HEK293T (cell line): ENCODE results near the gene ANTXR1.

Experiments used
- CTCF ChIA-PET: fragments of 350-600 bp; formaldehyde crosslinking; extraction: SDS; loops from one replicate; lab custom pipeline; 2021; ENCODE audit warnings: antibody characterized with exemption, inconsistent platforms; lab: Yijun Ruan, JAX
- POLR2A ChIA-PET: fragments of 350-600 bp; formaldehyde crosslinking; extraction: SDS; loops from one replicate; lab custom pipeline; 2020; ENCODE audit warnings: antibody characterized with exemption, inconsistent platforms; lab: Yijun Ruan, JAX
- DNase-seq: peaks from one replicate; pipeline ENCODE4 v3.0.0; 2012; ENCODE audit warnings: mixed read lengths; ENCODE audit errors: extremely low spot score
- ARNT ChIP-seq: fragments of 450-650 bp; IDR thresholded peaks from 2 replicates; pipeline ENCODE4 v1.6.1; 2017; ENCODE audit warnings: mild to moderate bottlenecking
- BHLHE40 ChIP-seq: fragments of 450-650 bp; IDR thresholded peaks from 2 replicates; pipeline ENCODE4 v1.6.1; 2016; ENCODE audit warnings: mild to moderate bottlenecking, moderate library complexity, borderline replicate concordance
- CTBP1 ChIP-seq: fragments of 450-650 bp; IDR thresholded peaks from 2 replicates; pipeline ENCODE4 v1.6.1; 2016; ENCODE audit warnings: borderline replicate concordance
- ELF4 ChIP-seq: fragments of 450-650 bp; IDR thresholded peaks from 2 replicates; pipeline ENCODE4 v1.6.1; 2017; ENCODE audit warnings: antibody characterized with exemption
- FOXA1 ChIP-seq: fragments of 450-650 bp; IDR thresholded peaks from 2 replicates; pipeline ENCODE4 v1.6.1; 2016; ENCODE audit warnings: mild to moderate bottlenecking
- FOXK2 ChIP-seq: fragments of 450-650 bp; IDR thresholded peaks from 2 replicates; pipeline ENCODE4 v1.6.1; 2016; ENCODE audit warnings: mild to moderate bottlenecking
- FOXM1 ChIP-seq: fragments of 450-650 bp; IDR thresholded peaks from 2 replicates; pipeline ENCODE4 v1.6.1; 2017; ENCODE audit warnings: mild to moderate bottlenecking, borderline replicate concordance
- HDGF ChIP-seq: fragments of 450-650 bp; IDR thresholded peaks from 2 replicates; pipeline ENCODE4 v1.6.1; 2017; ENCODE audit warnings: antibody characterized with exemption, borderline replicate concordance
- L3MBTL2 ChIP-seq: fragments of 450-650 bp; conservative IDR thresholded peaks from 2 replicates; pipeline ENCODE4 v1.6.1; 2016; ENCODE audit warnings: mild to moderate bottlenecking
- LEF1 ChIP-seq: fragments of 450-650 bp; IDR thresholded peaks from 2 replicates; pipeline ENCODE4 v1.6.1; 2017; ENCODE audit warnings: mild to moderate bottlenecking, borderline replicate concordance
- NFRKB ChIP-seq: fragments of 450-650 bp; IDR thresholded peaks from 2 replicates; pipeline ENCODE4 v1.6.1; 2016; ENCODE audit warnings: mild to moderate bottlenecking, moderate library complexity
- SP1 ChIP-seq: fragments of 450-650 bp; IDR thresholded peaks from 2 replicates; pipeline ENCODE4 v1.6.1; 2017
- SUZ12 ChIP-seq: fragments of 450-650 bp; IDR thresholded peaks from 2 replicates; pipeline ENCODE4 v1.6.1; 2016; ENCODE audit warnings: mild to moderate bottlenecking
- TARDBP ChIP-seq: fragments of 450-650 bp; IDR thresholded peaks from 2 replicates; pipeline ENCODE4 v1.6.1; 2016
- ZNF384 ChIP-seq: fragments of 450-650 bp; IDR thresholded peaks from 2 replicates; pipeline ENCODE4 v1.6.1; 2016
- TF ChIP-seq, protein P1 (sequence below): fragments of 450-650 bp; IDR thresholded peaks from 2 replicates; pipeline ENCODE4 v1.6.1; 2016

The ANTXR1 gene

DNA sequence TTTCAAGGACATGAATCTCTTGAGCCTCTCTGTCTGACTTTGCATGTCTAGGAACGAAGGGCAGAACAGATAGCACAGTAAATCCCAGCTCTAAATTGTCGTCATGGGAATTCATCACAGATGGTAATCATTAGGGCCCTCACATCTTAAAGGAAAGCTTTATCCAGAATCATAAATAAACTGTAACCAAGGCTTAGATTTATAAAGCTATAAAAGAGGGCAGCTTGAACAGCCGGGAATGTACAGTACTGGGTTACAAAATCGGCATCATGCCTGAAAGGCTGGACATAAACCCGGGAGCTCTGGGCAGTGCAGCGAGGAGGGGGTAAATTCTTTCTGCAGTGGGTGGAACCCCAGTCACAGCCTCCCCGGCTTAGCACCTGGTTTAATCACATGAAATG lies 229.7 kb downstream of the ANTXR1 start:
- ChIA-PET POLR2A (interaction anchor here (1.3 kb wide), 1 partner anchor 20 kb away, joined by 3 read pairs; no protein-coding TSS in a partner anchor), CTCF (interaction anchor here (0.6 to 0.8 kb wide), 3 partner anchors 41 to 227 kb away, joined by 3 to 4 read pairs (median 3); no protein-coding TSS in a partner anchor)
- TF ChIP-seq FOXM1 (no peak), ELF4 (no peak), HDGF (no peak), CTBP1 (no peak), L3MBTL2 (no peak), ZNF384 (no peak), NFRKB (no peak), SP1 (no peak), SUZ12 (no peak), FOXA1 (no peak), ARNT (no peak), FOXK2 (no peak)
- TF ChIP-seq, protein P1, sequence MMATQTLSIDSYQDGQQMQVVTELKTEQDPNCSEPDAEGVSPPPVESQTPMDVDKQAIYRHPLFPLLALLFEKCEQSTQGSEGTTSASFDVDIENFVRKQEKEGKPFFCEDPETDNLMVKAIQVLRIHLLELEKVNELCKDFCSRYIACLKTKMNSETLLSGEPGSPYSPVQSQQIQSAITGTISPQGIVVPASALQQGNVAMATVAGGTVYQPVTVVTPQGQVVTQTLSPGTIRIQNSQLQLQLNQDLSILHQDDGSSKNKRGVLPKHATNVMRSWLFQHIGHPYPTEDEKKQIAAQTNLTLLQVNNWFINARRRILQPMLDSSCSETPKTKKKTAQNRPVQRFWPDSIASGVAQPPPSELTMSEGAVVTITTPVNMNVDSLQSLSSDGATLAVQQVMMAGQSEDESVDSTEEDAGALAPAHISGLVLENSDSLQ: no peak
- no peak for DNase-seq

DNA sequence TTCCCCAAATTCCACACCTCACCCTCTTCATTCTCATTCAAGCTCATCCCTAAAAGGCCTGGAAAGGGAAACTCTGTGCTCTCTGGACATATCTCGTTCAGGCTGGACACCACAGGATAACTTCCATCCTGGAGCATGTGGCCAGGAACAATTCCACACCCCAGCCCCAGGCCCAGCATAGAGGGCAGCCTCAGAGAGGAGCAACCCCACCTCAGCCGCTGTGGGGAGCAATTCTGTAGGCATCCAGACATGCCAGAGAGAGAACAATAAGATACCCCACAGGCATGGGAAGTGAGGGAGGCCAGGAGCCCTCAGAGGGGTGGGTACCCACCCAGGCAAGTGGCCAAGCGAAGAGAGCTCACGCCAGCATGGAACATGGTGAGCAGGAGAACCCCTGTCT lies 230.7 kb downstream of the ANTXR1 start:
- ChIA-PET POLR2A (interaction anchor here (1.3 kb wide), 1 partner anchor 19 kb away, joined by 3 read pairs; no protein-coding TSS in a partner anchor), CTCF (interaction anchor here (0.8 kb wide), 1 partner anchor 40 kb away, joined by 3 read pairs; no protein-coding TSS in a partner anchor)
- no peak for TF ChIP-seq NFRKB
- no peak for TF ChIP-seq L3MBTL2
- no peak for TF ChIP-seq ARNT
- TF ChIP-seq SUZ12: no peak
- no peak for TF ChIP-seq CTBP1
- no peak for TF ChIP-seq FOXM1
- TF ChIP-seq, protein P1: no peak
- no peak for DNase-seq

DNA sequence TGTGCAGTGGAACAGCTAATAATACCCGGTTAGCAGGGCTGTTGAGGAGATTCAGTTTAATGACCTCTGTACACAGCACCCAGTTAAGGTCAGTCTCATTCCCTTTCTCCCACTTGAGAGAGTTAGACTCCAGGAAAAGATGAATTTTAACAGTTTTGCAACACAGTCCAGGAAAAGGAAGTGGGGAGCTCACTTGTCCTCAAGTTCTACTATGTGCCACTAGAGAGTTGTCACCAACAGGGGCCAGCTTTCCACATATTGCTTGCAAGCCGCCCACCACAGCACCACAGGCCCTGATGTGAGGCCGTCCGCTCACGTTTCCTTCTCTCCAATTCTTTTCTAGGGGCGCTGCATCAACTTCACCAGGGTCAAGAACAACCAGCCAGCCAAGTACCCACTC lies 231.9 kb downstream of the ANTXR1 start:
- TF ChIP-seq, protein P1: no peak
- TF ChIP-seq SUZ12: no peak
- TF ChIP-seq CTBP1: no peak
- no peak for TF ChIP-seq FOXK2

DNA sequence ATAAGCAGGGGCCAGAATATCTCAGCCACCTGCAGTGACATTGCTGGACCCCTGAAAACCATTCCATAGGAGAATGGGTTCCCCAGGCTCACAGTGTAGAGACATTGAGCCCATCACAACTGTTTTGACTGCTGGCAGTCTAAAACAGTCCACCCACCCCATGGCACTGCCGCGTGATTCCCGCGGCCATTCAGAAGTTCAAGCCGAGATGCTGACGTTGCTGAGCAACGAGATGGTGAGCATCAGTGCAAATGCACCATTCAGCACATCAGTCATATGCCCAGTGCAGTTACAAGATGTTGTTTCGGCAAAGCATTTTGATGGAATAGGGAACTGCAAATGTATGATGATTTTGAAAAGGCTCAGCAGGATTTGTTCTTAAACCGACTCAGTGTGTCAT lies 234.6 kb downstream of the ANTXR1 start:
- TF ChIP-seq FOXM1 (no peak), ELF4 (no peak), SP1 (no peak), ZNF384 (no peak), LEF1 (no peak), NFRKB (no peak), ARNT (no peak), L3MBTL2 (no peak), CTBP1 (no peak), FOXK2 (no peak)
- POLR2A ChIA-PET: no interaction called here
- CTCF ChIA-PET: no interaction called here

More for the DNA sequence above, 231.9 kb downstream of the ANTXR1 start:
- DNase-seq: no peak
- CTCF ChIA-PET: no interaction called here
- POLR2A ChIA-PET: no interaction called here

DNA sequence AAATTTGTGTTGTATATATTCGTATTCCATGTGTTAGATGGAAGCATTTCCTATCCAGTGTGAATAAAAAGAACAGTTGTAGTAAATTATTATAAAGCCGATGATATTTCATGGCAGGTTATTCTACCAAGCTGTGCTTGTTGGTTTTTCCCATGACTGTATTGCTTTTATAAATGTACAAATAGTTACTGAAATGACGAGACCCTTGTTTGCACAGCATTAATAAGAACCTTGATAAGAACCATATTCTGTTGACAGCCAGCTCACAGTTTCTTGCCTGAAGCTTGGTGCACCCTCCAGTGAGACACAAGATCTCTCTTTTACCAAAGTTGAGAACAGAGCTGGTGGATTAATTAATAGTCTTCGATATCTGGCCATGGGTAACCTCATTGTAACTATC lies 235.3 kb downstream of the ANTXR1 start:
- no peak for DNase-seq
- TF ChIP-seq SUZ12 (no peak), SP1 (no peak), ARNT (no peak), NFRKB (no peak), HDGF (no peak), ZNF384 (no peak), CTBP1 (no peak), LEF1 (no peak), BHLHE40 (no peak), TARDBP (no peak), L3MBTL2 (no peak), FOXA1 (no peak), FOXK2 (no peak), FOXM1 (no peak), ELF4 (no peak)
- TF ChIP-seq, protein P1: no peak
- CTCF ChIA-PET: no interaction called here
- POLR2A ChIA-PET: no interaction called here

More for the DNA sequence above, 234.6 kb downstream of the ANTXR1 start:
- DNase-seq: no peak

DNA sequence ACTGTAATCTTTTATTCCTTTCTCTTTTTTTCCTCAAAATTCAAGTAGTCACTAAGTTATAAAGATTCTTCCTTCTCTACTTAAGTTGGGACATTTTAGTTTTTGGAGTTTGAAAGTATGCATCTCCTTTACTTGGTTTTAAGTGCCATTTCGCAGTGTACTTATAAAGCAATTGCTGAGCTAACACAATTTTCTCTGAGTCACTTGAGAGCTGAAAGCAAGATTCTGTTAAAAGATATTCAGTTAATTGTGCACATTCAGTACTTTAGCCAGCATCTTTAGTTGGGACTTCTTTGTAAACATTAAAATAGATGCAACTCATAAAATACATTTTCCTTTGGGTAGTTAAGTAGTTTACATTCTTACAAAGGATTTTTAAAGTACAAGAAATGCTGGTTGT lies 238.0 kb downstream of the ANTXR1 start:
- ChIA-PET CTCF (no interaction called here), POLR2A (no interaction called here)
- TF ChIP-seq, protein P1: no peak
- TF ChIP-seq FOXK2: no peak
- TF ChIP-seq HDGF: no peak
- no peak for TF ChIP-seq SP1
- TF ChIP-seq ZNF384: no peak
- TF ChIP-seq BHLHE40: no peak
- no peak for TF ChIP-seq CTBP1
- TF ChIP-seq LEF1: no peak
- TF ChIP-seq FOXA1: no peak
- no peak for TF ChIP-seq FOXM1
- no peak for TF ChIP-seq ELF4
- no peak for TF ChIP-seq NFRKB
- no peak for TF ChIP-seq ARNT
- TF ChIP-seq SUZ12: no peak
- no peak for DNase-seq
